T-helper 2 cell (primary cell): ENCODE measurements around the gene STAT6.

Source experiments
- DNase-seq, 5 experiments: peaks; one replicate each; pipeline versions ENCODE4 v3.0.0 to v3.0.0-alpha.2; 2012 to 2022
- total RNA-seq, 2 donors: gene quantifications; one replicate each; lab custom pipeline; 2026; lab: John Stamatoyannopoulos, UW

The STAT6 gene, protein sequence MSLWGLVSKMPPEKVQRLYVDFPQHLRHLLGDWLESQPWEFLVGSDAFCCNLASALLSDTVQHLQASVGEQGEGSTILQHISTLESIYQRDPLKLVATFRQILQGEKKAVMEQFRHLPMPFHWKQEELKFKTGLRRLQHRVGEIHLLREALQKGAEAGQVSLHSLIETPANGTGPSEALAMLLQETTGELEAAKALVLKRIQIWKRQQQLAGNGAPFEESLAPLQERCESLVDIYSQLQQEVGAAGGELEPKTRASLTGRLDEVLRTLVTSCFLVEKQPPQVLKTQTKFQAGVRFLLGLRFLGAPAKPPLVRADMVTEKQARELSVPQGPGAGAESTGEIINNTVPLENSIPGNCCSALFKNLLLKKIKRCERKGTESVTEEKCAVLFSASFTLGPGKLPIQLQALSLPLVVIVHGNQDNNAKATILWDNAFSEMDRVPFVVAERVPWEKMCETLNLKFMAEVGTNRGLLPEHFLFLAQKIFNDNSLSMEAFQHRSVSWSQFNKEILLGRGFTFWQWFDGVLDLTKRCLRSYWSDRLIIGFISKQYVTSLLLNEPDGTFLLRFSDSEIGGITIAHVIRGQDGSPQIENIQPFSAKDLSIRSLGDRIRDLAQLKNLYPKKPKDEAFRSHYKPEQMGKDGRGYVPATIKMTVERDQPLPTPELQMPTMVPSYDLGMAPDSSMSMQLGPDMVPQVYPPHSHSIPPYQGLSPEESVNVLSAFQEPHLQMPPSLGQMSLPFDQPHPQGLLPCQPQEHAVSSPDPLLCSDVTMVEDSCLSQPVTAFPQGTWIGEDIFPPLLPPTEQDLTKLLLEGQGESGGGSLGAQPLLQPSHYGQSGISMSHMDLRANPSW
- 178 to 221 reads per million in 2 donors for total RNA-seq

DNA sequence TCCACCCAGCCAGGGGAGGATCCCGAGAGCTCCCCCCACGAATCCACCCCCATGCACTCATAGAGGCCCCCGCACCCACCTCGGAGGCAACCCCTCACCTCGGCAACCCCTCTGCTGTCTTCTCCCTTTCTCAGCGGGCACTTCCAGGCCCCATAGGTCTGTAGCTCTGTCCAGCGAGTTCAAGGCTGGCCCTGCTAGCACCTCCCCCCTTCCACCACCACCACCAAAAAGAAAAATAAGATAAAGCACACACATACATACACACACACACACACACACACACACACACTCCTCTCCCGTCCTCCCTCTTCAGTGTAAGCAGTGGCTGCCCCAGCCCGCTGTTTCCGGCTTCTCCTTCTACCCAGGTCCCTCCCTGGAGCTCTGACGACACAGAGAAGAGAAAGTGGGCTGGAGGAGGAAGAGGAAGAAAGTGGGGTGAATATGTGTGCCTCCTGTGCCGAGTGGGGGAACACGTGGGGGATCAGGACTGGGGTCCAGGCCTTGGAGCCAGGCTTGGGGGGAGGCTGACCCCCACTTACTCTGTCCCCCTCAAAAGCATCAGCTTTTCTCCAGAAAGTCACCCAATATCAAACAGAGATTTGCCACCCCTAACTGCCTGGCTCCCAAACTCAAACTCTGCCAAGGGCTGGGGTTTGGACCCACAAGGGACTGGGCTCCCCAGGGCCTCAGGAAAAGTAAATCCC, at the start of gene STAT6:
STAT6 (minus strand) TSS at position 332 of the 704 bp plus-strand sequence. CDS start 3,084 bp downstream, outside the sequence.
- peak; percentile 51 to 97 (median 84) for DNase-seq

- no peak for DNase-seq
Observed at GRCh38 chr12:57160741-57161140, 49.6 kb upstream of the STAT6 start.

- DNase-seq: no peak
Observed at GRCh38 chr12:57160040-57160439, 48.9 kb upstream of the STAT6 start.

- no peak for DNase-seq
Observed at GRCh38 chr12:57159311-57159710, 48.1 kb upstream of the STAT6 start.

DNA sequence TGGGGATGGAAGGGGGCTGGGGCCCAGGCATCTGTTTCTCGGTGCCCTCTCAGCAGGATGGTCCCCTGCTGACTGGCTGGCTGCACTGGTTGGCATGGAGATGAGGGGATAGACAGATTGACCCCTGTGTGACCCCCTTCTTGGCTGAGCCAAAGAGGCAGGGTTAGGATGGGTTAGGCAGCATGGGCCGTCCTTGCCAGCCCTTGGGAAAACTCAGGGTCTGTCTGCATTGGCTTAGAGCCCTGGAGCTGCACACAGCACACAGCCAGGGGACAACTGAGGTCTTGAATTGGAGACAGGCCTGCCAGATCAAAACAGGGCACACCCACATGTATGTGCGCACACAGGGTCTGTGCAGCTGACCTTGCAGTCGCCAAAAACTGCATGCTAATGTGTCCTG, 47.5 kb upstream of the STAT6 start:
- DNase-seq: no peak

- DNase-seq: no peak
Observed at GRCh38 chr12:57158186-57158585, 47.0 kb upstream of the STAT6 start.

GRCh38 chr12:57157588-57158173, 46.5 kb upstream of the STAT6 start:
- DNase-seq: peak in 1 of 5 experiments; percentile 78

GRCh38 chr12:57156701-57157403, 45.7 kb upstream of the STAT6 start:
- no peak for DNase-seq

DNA sequence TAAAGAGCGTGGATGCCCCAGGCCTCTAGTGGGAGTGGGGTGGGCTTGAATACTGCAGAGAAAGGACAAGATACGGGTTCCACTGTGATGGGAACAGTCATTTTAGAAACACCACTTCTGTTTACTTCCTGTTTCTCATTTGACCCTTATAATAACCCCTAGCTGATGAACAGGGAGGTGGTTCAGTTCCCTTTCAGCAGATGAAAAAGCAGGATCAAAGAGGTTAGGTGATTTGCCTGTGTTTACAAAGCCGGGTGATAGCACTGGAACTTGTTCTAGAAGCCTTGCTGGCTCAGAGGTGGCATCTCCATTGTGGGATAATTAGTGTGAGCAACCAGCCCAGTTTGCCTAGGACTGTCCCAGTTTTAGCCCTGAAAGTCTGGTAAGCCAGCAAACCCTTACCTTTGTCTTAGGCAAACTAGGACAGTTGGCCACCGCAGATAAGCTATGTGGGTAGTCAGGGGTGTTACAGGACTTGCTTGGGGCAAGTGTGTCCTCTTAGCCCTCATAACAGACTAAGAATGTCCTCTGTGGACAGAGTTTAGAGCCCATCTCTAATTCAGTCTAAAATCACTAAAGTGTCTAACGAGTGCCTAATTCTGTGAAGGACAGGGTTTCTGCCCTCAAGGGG, 43.8 kb upstream of the STAT6 start:
- DNase-seq: no peak

GRCh38 chr12:57154076-57154475, 42.9 kb upstream of the STAT6 start:
- DNase-seq: no peak

DNA sequence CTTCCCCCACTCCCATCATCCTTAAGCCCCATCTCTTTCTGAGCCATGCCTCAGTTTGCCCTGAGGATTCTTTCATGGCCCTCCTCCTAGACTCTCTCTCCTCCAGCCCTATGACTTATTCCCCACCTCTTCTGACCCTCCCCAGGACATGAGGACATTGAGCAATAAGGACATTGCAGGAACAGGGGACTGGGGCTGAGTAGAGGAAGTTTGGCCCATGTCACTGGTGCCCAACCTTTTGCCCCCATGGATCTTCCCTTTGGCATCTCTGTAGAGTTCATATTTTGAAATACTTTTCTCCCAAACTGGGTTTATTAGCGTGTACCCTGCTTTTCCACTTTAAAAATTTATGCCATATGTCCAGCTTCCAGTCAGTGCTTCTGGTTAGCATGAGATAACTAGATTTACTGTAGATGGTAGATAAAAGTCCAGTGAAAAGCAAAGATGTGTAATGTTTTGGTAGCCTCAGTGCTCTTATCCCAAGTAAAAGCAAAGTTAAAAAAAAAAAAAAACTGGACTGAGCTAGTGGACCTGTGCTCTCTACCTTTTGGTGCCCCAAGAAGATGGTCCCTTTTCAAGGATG, 42.3 kb upstream of the STAT6 start:
- no peak for DNase-seq

GRCh38 chr12:57152639-57153038, 41.5 kb upstream of the STAT6 start:
- DNase-seq: no peak

- no peak for DNase-seq
Observed at GRCh38 chr12:57151741-57152630, 40.8 kb upstream of the STAT6 start.

DNA sequence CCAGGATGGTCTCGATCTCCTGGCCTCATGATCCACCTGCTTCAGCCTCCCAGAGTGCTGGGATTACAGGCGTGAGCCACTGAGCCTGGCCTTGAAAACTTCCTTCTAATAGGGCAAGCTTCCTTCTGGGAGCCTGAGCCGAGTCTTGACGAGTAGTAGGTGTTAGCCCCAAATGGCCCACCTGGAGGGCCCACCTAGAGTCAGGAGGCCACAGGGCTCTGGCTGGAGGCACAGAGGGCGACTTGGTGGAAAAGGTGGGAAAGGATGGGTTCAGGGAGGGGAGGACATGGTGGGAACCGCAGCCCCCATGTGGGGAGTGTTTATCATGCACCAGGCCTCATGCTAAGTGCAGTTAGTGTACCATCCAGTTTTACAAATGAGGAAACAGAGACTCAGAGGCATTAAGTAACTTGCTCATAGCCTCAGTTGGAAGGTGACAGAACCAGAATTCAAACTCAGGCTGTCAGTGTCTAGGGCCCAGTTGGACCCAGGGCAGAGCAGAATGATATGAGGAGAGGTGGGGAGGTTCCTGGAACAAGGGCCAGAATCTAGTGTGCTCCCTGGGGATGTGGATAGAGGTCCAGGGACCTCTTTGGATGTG, 39.3 kb upstream of the STAT6 start:
- no peak for DNase-seq

GRCh38 chr12:57149245-57149900, 38.2 kb upstream of the STAT6 start:
- no peak for DNase-seq

- DNase-seq: no peak
Observed at GRCh38 chr12:57148469-57149244, 37.5 kb upstream of the STAT6 start.

DNA sequence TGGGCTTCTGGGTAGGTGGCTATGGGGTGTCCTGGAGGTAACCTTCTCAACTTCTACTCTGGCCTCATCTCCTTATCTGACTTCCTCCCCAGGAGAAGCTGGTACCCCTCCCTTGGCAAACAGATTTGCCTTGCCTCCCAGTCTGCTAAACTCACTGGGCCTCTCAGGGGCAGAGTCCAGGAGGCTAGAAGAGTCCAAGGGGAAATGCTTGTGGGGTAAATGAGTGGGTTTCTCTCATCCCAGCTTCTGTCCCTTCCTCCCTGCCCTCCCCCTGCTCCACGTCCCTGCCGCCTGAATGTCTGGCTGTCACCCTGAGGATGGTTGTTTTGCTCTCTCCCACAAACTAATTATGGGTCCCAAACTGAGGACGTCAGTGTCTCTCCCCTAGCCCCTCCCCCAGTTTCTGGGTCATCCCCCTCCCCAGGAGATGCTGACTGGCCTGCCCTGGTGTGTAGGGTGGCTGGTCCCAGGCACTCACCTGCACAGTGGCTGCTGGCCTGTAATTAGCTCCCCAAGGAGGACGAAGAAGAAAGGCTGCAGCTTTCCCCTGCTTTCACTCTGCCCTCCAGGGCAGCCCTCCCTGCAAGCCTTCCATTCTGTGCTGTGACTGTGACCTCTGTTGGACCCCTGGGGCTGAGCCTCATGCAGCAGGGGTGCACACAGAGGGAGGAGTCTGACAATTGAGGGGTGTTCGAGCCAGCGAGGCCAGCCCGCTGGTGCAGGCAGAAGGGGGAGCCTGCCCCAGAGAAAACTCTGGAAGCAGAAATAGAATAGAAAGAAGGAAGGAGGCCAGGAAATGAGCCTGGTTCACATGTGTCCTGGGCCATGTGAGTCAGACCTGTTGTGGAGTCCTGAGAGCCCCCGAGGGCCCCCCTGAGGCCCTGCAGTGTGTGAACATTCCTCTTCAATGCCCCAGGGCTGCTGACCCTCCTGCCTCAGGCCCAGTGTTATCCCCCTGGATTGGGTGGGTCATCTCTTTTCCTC, 36.1 kb upstream of the STAT6 start, which contains the start of gene LRP1-AS:
LRP1-AS (minus strand) TSS at position 659 of the 984 bp plus-strand sequence.
- DNase-seq: no peak
